Mononuclear cell (primary cell): ENCODE results near the gene SKAP1. TPM values are rescaled to one million over a fixed set of nuclear protein-coding genes. Genes with fewer than 3 reads are reported as not detected.
"Not testable (repeated sequence)": the region's sequence is repeated elsewhere in the genome, so short reads cannot be mapped to it uniquely, and the experiment has no call there.

Source experiments
- H3K27me3 ChIP-seq: 2 replicates; pipeline ENCODE4 v1.6.0; 2011; ENCODE audit warnings: low read length, control low read depth; ENCODE audit not compliant: insufficient read depth
- H3K4me1 ChIP-seq: 2 replicates; pipeline ENCODE4 v1.5.1; 2011; ENCODE audit warnings: mild to moderate bottlenecking, low read length, control low read depth; ENCODE audit not compliant: insufficient read depth
- H3K4me3 ChIP-seq: 2 replicates; pipeline ENCODE4 v1.5.1; 2011; ENCODE audit warnings: mild to moderate bottlenecking, low read length, moderate library complexity
- H3K9me3 ChIP-seq: 2 replicates; pipeline ENCODE4 v1.5.1; 2011; ENCODE audit warnings: low read depth, mild to moderate bottlenecking, control low read depth, low read length
- total RNA-seq: library from RNA; depleted of rRNA; stranded (reverse); fragments of >200 nt; gene quantifications from one replicate; pipeline ENCODE4 v1.2.3, GENCODE V29; 2012

Gene SKAP1
- total RNA-seq, 1 donor, result 40.1 TPM

DNA sequence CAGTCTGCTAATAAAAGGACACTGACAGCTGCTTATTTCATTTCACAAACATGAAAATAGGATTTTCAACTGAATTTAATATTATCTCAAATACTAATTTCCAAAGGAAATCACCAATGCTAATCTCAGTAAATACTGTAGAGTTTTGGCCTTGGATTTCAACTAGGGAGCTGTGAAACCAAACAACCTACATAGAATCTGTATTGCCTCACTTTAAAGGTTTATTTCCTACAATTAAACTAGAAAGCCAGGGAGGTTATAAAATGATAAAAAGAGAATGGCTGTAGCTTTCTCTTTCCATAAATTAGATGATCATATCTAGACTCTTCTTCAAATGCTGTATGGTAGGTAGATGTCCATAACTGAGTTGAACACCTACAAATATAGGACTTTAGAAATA is 82.8 kb downstream of the SKAP1 start:
- Histone ChIP-seq H3K4me1 (no peaks in the 10 kb centered on the region), H3K4me3 (no peak overlapping the region), H3K27me3 (no peaks in the 10 kb centered on the region), H3K9me3 (no peaks in the 10 kb centered on the region)

GRCh38 chr17:48344251-48344650 is 85.8 kb downstream of the SKAP1 start:
- Histone ChIP-seq H3K4me3 (no peak overlapping the region), H3K9me3 (no peaks in the 10 kb centered on the region), H3K27me3 (no peaks in the 10 kb centered on the region)

DNA sequence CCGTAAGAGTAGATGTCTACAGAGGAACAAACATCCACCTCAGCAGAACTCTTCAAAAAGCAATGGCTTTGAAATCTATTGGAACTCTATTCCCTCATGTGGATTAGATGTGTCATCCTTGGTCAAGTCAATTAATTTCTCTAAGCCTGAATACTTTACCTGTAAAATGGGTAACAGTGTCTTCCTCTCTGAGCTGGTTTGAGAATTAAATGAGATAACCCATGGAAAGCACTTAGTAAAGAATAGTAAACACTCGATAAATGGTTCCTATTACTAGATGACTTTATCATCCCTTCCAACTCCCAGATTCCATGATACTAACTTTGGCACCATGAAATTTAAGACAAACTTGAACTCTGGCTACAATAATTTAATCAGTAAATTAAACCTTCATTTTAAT is 89.1 kb downstream of the SKAP1 start:
- H3K9me3 ChIP-seq, result no peaks in the 10 kb centered on the region
- no peaks in the 10 kb centered on the region for H3K4me1 ChIP-seq
- no peaks in the 10 kb centered on the region for H3K27me3 ChIP-seq
- H3K4me3 ChIP-seq, result no peak overlapping the region

More at GRCh38 chr17:48344251-48344650, 85.8 kb downstream of the SKAP1 start:
- H3K4me1 ChIP-seq, result no peaks in the 10 kb centered on the region

DNA sequence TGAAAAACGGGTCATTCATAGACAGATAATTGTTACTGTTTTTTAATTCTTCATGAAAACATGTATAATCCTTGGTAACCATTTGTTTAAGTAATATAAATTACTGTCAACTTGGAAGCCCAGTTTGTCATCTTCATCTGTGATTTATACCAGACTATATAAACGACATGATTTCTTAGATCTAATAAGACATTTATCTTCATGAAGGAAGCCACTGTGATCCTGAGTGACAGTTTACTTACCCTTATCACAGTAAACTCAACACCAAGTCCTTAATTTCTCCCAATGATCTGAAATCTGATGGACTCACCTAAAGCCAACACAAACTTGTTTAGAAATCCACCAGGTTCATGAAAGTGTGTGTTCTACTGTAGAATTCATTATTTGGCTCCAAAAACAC is 91.3 kb downstream of the SKAP1 start:
- Histone ChIP-seq H3K4me1 (no peaks in the 10 kb centered on the region), H3K4me3 (no peak overlapping the region), H3K27me3 (no peaks in the 10 kb centered on the region), H3K9me3 (no peaks in the 10 kb centered on the region)

DNA sequence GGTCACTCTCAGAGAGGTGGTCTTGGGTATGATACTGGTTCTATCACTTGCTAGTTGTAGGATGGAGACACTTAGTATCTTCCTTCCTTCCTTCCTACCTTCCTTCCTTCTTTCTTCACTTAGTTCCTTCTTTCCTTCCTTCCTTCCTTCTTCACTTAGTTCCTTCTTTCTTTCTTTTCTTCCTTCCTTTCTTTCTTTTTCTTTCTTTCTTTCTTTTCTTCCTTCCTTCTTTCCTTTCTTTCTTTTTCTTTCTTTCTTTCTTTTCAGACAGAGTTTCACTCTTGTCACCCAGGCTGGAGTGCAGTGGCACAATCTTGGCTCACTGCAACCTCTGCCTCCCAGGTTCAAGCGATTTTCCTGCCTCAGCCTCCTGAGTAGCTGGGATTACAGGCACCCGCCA is 92.1 kb downstream of the SKAP1 start:
- H3K27me3 ChIP-seq, H3K4me3 ChIP-seq, H3K4me1 ChIP-seq, H3K9me3 ChIP-seq: not testable (repeated sequence)

DNA sequence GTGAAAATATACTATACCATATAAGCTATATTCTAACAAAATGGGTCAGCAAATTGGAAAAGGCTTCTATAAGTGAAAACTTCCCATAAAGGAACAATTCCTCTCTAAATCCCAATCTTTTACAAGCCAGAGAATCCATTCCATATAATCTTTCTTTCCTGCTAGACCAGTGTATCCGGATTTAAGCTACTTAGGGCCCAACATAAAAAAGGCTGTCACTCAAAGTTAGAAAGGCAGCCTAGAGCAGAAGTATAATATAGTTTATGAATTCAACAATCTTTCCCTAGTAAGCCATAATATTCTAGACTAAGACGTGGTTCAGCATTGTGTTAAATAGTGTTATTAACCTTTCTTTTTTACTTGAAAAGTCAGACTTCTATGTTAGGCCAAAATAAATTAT is 93.0 kb downstream of the SKAP1 start:
- H3K27me3 ChIP-seq, result no peaks in the 10 kb centered on the region
- H3K4me3 ChIP-seq, result no peak overlapping the region
- H3K4me1 ChIP-seq, result no peaks in the 10 kb centered on the region

DNA sequence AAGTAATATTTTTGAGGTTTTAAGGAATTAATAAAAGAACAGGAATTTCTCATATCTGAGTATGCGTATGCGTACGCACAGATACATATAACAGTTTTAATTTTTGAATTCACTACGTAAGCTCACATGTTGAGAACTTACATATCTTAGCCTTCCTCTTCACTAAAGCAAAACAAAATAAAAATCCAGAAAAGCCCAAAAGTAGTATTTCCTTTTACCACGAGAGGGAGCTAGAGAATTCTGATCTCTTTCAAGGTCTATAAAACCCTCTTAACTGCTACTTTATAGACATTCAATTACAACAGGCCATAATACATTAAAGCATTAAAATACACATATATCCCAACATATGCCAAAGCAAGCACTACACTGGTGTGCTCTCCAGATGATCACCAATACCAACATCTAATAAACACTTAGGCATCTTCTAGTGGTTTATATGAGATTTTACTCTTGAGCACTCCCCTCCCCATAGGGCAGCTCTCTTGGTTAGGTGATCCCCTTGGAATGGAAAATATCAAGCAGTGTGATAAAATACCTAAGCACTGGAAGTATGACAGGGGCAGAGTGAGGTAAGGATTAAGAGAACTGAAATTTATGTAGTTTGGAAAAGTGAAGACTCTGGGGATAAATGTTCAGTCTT is 94.0 kb downstream of the SKAP1 start:
- no peaks in the 10 kb centered on the region for H3K4me1 ChIP-seq
- no peak overlapping the region for H3K4me3 ChIP-seq
- no peaks in the 10 kb centered on the region for H3K9me3 ChIP-seq
- H3K27me3 ChIP-seq, result no peaks in the 10 kb centered on the region

More for the DNA sequence above, 93.0 kb downstream of the SKAP1 start:
- no peaks in the 10 kb centered on the region for H3K9me3 ChIP-seq

DNA sequence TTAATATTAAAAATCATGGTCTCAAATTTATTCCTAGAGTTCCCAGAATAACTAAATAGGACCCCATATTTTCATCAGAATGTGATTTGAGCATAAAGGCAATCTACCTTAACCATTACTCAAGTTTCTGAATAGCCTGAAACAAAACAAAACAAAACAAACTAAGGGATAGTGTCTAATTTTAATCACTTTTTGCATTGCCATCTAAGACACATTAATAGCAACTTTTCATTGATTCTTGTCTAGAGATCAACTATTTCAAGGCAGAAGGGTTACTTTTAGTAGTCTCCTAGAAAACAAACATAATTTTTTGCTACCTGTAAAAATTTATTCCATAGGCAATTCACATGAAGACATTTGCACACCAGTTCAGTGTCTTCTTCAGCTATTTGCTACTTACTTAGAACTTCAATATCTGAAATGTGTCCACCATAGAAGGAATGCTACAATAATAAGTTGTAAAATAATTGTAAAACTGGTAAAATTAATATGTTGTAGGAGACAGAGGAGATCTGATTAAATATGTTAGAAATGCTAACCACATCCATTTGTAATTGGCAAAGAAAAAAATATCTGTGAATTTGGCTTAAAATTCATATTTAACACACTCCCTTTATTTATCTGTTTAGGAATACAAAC is 94.7 kb downstream of the SKAP1 start:
- Histone ChIP-seq H3K4me3 (no peak overlapping the region), H3K27me3 (no peaks in the 10 kb centered on the region), H3K9me3 (no peaks in the 10 kb centered on the region), H3K4me1 (no peaks in the 10 kb centered on the region)

DNA sequence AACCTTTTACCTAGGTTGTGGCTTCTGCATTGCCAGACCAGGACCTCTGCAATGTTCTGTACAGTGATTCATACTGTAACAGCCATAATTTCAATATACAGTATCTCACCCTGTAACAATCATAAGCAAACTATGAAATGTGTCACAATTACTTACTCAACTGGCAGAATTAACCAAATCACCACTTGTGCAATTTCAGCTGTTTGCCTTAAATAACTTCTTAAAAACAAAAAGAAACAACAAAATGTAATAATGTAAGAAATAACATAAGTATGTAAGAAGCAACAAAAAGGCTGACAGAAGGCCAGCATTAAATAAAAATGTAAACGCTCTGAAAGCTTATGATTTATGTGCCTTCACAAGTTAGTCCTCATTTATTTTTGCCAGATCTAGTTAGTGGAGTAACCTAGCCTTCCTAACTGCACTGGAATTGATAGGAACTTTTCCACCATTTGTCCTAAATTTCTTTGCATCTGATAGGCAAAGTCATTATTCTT is 96.9 kb downstream of the SKAP1 start:
- H3K4me1 ChIP-seq, result no peaks in the 10 kb centered on the region

DNA sequence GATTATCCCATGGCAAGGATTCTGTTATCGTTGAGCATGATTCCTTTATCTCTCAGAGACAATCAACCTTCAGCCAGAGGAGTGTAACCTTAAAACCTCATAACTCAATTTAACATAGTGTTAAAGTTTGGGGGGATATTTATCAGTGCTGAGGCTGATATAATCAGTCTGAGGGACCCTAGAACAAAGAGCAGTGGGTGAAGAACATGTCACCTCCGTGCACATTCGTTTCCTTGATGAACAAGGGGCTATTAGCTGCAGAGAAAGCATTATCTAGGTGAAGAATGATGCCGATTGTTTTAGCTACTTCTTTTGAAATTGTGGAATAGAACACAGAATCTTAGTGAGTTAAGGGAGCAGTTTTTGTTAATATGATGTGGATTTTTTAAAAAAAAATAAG is 99.1 kb downstream of the SKAP1 start:
- Histone ChIP-seq H3K27me3 (no peaks in the 10 kb centered on the region), H3K9me3 (no peaks in the 10 kb centered on the region), H3K4me1 (no peaks in the 10 kb centered on the region), H3K4me3 (no peak overlapping the region)

More for the DNA sequence above, 96.9 kb downstream of the SKAP1 start:
- no peak overlapping the region for H3K4me3 ChIP-seq
- no peaks in the 10 kb centered on the region for H3K27me3 ChIP-seq
- H3K9me3 ChIP-seq, result no peaks in the 10 kb centered on the region

DNA sequence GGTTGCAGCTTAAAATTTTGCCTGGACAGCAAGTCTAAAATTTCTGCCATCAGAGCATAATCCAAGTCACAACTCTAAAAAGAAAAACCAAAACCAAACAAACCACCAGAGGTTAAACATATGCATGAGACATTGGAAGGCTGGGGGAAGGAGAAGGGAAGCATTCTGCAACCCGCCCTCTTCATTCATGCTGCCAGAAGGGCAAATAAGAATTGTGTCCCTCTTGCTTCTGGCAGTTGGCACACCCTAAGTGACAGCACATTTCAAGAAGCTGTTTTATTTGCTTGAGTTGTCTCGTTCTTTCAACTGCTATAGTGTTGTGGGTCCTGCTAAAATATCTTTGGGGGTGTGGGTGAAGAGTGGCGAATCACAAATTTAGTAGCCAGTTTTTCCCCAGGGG is 99.6 kb downstream of the SKAP1 start:
- H3K9me3 ChIP-seq, result no peaks in the 10 kb centered on the region

DNA sequence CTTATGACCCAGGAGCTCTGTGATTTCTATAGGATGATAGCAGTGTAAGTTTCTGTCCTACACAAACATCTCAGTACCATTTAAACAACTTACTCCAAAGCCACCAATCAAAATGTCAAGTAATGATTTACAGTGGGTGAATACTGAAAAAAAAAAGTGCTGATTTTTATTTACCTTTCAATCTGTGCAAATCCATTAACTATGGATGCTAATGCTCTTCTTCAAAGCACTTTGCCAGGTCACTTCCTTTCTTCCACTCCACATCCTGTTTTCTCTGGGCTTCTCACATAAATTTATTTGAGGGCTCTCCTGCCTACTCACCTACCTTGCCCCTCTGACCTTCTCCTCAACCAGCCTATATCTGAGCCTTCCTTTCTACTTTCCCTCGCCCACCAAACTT is 101.6 kb downstream of the SKAP1 start:
- no peaks in the 10 kb centered on the region for H3K4me1 ChIP-seq
- no peaks in the 10 kb centered on the region for H3K9me3 ChIP-seq
- no peak overlapping the region for H3K4me3 ChIP-seq
- H3K27me3 ChIP-seq, result no peaks in the 10 kb centered on the region

More for the DNA sequence above, 99.6 kb downstream of the SKAP1 start:
- Histone ChIP-seq H3K4me3 (no peak overlapping the region), H3K4me1 (no peaks in the 10 kb centered on the region), H3K27me3 (no peaks in the 10 kb centered on the region)

GRCh38 chr17:48326310-48326709 is 103.7 kb downstream of the SKAP1 start:
- Histone ChIP-seq H3K9me3 (no peaks in the 10 kb centered on the region), H3K4me3 (no peak overlapping the region), H3K4me1 (no peaks in the 10 kb centered on the region), H3K27me3 (no peaks in the 10 kb centered on the region)

DNA sequence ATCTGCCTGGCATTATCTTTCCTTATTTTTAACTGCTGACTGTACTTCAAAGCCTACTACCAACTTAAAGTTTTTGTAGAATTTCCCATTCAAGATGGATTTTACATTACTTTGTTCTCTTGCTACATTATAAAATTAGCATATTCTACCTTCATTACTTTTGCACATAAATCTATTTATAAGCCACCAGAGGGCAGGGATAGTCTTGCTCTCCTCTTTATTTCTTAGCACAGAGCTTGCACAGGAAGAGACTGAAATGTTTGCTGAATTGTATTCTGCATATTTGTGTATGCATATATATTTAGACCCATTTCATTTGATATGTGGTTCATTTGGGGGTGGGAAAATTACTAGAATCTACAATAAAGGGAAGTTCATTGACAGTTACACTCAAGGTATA is 108.0 kb downstream of the SKAP1 start:
- no peak overlapping the region for H3K4me3 ChIP-seq
- H3K27me3 ChIP-seq, result no peaks in the 10 kb centered on the region
- no peaks in the 10 kb centered on the region for H3K4me1 ChIP-seq
- no peaks in the 10 kb centered on the region for H3K9me3 ChIP-seq

- H3K27me3 ChIP-seq, result no peaks in the 10 kb centered on the region
- H3K9me3 ChIP-seq, result no peaks in the 10 kb centered on the region
- no peak overlapping the region for H3K4me3 ChIP-seq
- H3K4me1 ChIP-seq, result no peaks in the 10 kb centered on the region
These were observed 112.3 kb downstream of the SKAP1 start for GRCh38 chr17:48317732-48318131.

DNA sequence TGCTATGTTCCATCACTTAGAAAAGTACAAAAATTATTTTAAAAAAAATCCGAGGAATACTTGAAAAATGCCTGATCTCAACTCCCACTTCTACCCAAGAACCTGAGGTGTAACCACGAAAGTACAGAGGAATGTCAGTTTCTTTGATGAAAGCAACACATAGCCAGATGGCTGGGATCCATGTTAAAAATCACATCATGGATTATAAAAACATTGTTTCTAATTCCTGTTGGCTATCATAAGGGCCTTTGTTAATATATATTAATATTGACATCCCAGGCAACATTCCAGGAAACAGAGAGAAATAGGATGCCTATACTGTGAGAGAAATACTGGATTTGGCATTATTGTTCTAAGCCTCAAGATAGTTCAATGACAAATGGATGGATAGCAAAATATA is 115.3 kb downstream of the SKAP1 start:
- no peaks in the 10 kb centered on the region for H3K4me1 ChIP-seq
- no peak overlapping the region for H3K4me3 ChIP-seq
- no peaks in the 10 kb centered on the region for H3K27me3 ChIP-seq
- no peaks in the 10 kb centered on the region for H3K9me3 ChIP-seq
